ENCODE data around the gene DGCR6. TPM values are rescaled to one million over a fixed set of nuclear protein-coding genes. Genes with fewer than 3 reads are reported as not detected.
"Not testable (repeated sequence)": the region's sequence is repeated elsewhere in the genome, so short reads cannot be mapped to it uniquely, and the experiment has no call there.

The DGCR6 gene
- total RNA-seq, 1 donor from 2014 or later: 5.0 TPM

- DNase-seq (ENCODE audit: extremely low spot score, unreplicated experiment); H3K4me3 Mint-ChIP-seq; H3K9me3 Mint-ChIP-seq; H3K4me1 Mint-ChIP-seq (ENCODE audit: unreplicated experiment); H3K27me3 Mint-ChIP-seq; H3K36me3 Mint-ChIP-seq; H3K27ac Mint-ChIP-seq: not testable (repeated sequence)
Observed at GRCh38 chr22:18958738-18959137, 52.6 kb downstream of the DGCR6 start.

DNA sequence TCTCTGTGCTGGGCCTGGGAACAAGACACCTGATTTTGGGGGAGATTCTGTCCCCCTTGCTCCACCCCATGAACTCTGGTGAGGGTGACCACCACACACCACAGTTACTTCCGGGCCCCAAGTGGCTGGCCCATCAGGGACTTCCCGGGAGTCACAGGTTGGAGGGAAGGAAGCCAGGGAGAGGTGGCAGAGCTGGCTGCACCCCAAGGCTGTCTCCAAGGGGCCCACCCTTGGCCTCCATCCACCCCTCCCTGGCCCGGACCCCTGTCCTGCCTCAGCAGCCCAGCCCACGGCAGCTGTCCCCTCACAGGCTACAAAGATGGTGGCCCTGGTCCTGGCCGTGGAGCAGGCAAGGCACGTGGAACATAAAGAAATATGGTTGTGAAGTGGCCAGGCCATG lies 53.1 kb downstream of the DGCR6 start:
- H3K4me1 Mint-ChIP-seq (ENCODE audit: unreplicated experiment); H3K36me3 Mint-ChIP-seq; DNase-seq (ENCODE audit: extremely low spot score, unreplicated experiment); H3K27ac Mint-ChIP-seq; H3K4me3 Mint-ChIP-seq; H3K9me3 Mint-ChIP-seq; H3K27me3 Mint-ChIP-seq: not testable (repeated sequence)

DNA sequence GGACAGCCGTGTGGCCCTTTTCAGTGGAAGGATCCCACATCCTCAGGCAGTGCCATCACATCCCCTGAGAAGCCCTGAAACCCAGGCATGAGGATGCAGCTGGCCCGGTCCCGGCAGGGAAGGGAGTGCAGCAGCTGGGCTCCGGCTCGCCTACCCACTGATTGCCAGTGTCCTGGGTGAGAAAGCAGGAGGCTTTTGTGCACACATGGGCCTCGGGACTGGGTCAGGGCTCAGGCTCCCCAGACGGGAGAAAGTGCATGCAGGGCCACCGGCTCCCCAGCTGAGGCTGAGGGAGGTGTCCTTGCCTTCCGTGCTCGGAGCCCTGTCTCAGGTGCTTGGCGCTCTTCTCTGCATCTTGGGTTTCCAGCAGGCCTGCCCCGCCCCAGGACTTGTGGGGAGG lies 53.6 kb downstream of the DGCR6 start:
- not testable (repeated sequence) for H3K9me3 Mint-ChIP-seq; H3K4me3 Mint-ChIP-seq; DNase-seq (ENCODE audit: extremely low spot score, unreplicated experiment); H3K4me1 Mint-ChIP-seq (ENCODE audit: unreplicated experiment); H3K36me3 Mint-ChIP-seq; H3K27ac Mint-ChIP-seq; H3K27me3 Mint-ChIP-seq

DNA sequence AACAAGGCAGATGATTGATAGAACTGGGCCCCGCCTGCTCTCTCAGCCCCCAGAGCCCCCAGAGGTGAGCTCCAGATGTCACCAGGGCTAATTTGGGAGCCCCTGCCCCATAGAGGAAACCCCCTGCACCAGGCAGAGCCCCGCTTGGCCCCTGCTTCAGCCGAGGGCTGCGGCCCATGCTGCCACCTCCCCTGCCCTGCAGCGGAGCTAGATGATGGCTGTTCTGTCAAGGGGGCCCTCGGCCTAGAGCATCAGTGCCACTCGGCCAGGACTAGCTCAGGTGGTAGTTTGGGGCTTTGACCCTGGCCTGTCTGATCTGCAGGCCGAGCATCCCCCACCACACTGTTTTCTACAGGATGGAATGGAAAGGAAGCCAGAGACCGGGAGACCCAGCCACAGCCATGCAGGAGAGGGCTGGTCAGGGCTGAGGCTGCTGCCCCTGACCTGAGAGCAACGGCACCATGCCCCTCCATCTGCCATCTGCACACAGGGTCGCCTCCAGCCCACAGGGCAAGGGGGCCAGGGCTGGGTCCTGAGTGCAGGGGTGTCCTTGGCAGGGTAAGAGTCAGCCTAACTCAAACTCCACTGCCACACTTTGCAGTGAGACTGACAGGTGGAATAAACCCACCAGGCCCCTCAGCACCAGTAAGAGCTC lies 54.2 kb downstream of the DGCR6 start:
- H3K36me3 Mint-ChIP-seq; H3K27me3 Mint-ChIP-seq; H3K4me3 Mint-ChIP-seq; H3K4me1 Mint-ChIP-seq (ENCODE audit: unreplicated experiment); DNase-seq (ENCODE audit: extremely low spot score, unreplicated experiment); H3K9me3 Mint-ChIP-seq; H3K27ac Mint-ChIP-seq: not testable (repeated sequence)

GRCh38 chr22:18961201-18961600 lies 55.1 kb downstream of the DGCR6 start:
- DNase-seq (ENCODE audit: extremely low spot score, unreplicated experiment); H3K27me3 Mint-ChIP-seq; H3K9me3 Mint-ChIP-seq; H3K27ac Mint-ChIP-seq; H3K4me1 Mint-ChIP-seq (ENCODE audit: unreplicated experiment); H3K4me3 Mint-ChIP-seq; H3K36me3 Mint-ChIP-seq: not testable (repeated sequence)

Other genes with a start within 250 kb of the DGCR6 start
- gene PRODH, start 30.0 kb downstream of the DGCR6 start, total RNA-seq (ENCODE audit: low replicate concordance): 16.1 and 19.0 TPM in 2 replicates
- 75.2 and 83.1 TPM in 2 replicates for gene DGCR2, start 216.1 kb downstream of the DGCR6 start, total RNA-seq (ENCODE audit: low replicate concordance)
- gene TSSK2, start 225.0 kb downstream of the DGCR6 start, total RNA-seq (ENCODE audit: low replicate concordance): not detected in 2 replicates
- gene ESS2, start 238.3 kb downstream of the DGCR6 start, total RNA-seq (ENCODE audit: low replicate concordance): 15.7 and 19.5 TPM in 2 replicates
- not detected in 2 replicates for gene GSC2, start 244.0 kb downstream of the DGCR6 start, total RNA-seq (ENCODE audit: low replicate concordance)